Measurements from ENCODE around the gene CD19.
A peak's percentile ranks its signal among the peaks of the same experiment; 100 is the strongest.
"Not testable (repeated sequence)": the region's sequence is repeated elsewhere in the genome, so short reads cannot be mapped to it uniquely, and the experiment has no call there.

Gene CD19

GRCh38 chr16:28938721-28939120, 7.0 kb downstream of the CD19 start:
- no peak overlapping the region for H3K4me3 ChIP-seq (ENCODE audit: low read depth, low read length)
- no peak for DNase-seq (ENCODE audit: low read depth, low spot score)
- no peak for TF ChIP-seq CTCF (IDR thresholded peaks at IDR 0.05; ENCODE audit: low read depth, low read length)
- in situ Hi-C loops (cut with HindIII; ENCODE audit: low sequenced_read_pairs), result no loop called here

- in situ Hi-C loops (cut with HindIII; ENCODE audit: low sequenced_read_pairs); H3K4me3 ChIP-seq (ENCODE audit: low read depth, low read length); DNase-seq (ENCODE audit: low read depth, low spot score): not testable (repeated sequence)
Observed at GRCh38 chr16:28939825-28940224, 8.1 kb downstream of the CD19 start.

- in situ Hi-C loops (cut with HindIII; ENCODE audit: low sequenced_read_pairs), result no loop called here
- no peak for TF ChIP-seq CTCF (IDR thresholded peaks at IDR 0.05; ENCODE audit: low read depth, low read length)
- H3K4me3 ChIP-seq (ENCODE audit: low read depth, low read length), result no peak overlapping the region
- DNase-seq (ENCODE audit: low read depth, low spot score), result no peak
Observed at GRCh38 chr16:28943281-28943680, 11.5 kb downstream of the CD19 start.

GRCh38 chr16:28946681-28947080, 14.9 kb downstream of the CD19 start:
- in situ Hi-C loops (cut with HindIII; ENCODE audit: low sequenced_read_pairs), result no loop called here
- H3K4me3 ChIP-seq (ENCODE audit: low read depth, low read length), result no peak overlapping the region
- TF ChIP-seq CTCF (IDR thresholded peaks at IDR 0.05; ENCODE audit: low read depth, low read length), result no peak
- DNase-seq (ENCODE audit: low read depth, low spot score), result no peak

GRCh38 chr16:28950648-28951409, 19.1 kb downstream of the CD19 start, which contains the start of gene NFATC2IP:
Gene NFATC2IP (plus strand): TSS chr16:28950937. CDS start chr16:28951012, 75 bp downstream.
- peak; percentile 100 for DNase-seq (ENCODE audit: low read depth, low spot score)
- TF ChIP-seq CTCF (IDR thresholded peaks at IDR 0.05; ENCODE audit: low read depth, low read length), result no peak
- in situ Hi-C loops (cut with HindIII; ENCODE audit: low sequenced_read_pairs), result no loop called here
- H3K4me3 ChIP-seq (ENCODE audit: low read depth, low read length), result peak within 1 kb of the TSS; percentile 74

GRCh38 chr16:28951410-28951943, 19.7 kb downstream of the CD19 start:
- no peak for TF ChIP-seq CTCF (IDR thresholded peaks at IDR 0.05; ENCODE audit: low read depth, low read length)
- in situ Hi-C loops (cut with HindIII; ENCODE audit: low sequenced_read_pairs), result no loop called here
- DNase-seq (ENCODE audit: low read depth, low spot score), result no peak
- peak overlapping the region; percentile 74 for H3K4me3 ChIP-seq (ENCODE audit: low read depth, low read length)

GRCh38 chr16:28958216-28958615, 26.4 kb downstream of the CD19 start:
- H3K4me3 ChIP-seq (ENCODE audit: low read depth, low read length), result no peak overlapping the region
- in situ Hi-C loops (cut with HindIII; ENCODE audit: low sequenced_read_pairs), result no loop called here
- no peak for DNase-seq (ENCODE audit: low read depth, low spot score)
- no peak for TF ChIP-seq CTCF (IDR thresholded peaks at IDR 0.05; ENCODE audit: low read depth, low read length)
